ENCODE measurements around the gene SGCG. TPM values are rescaled to one million over a fixed set of nuclear protein-coding genes. Genes with fewer than 3 reads are reported as not detected.
A peak's percentile ranks its signal among the peaks of the same experiment; 100 is the strongest.
"Not testable (repeated sequence)": the region's sequence is repeated elsewhere in the genome, so short reads cannot be mapped to it uniquely, and the experiment has no call there.

Gene SGCG
- total RNA-seq, 1 experiment from 2014 or later, result not detected

DNA sequence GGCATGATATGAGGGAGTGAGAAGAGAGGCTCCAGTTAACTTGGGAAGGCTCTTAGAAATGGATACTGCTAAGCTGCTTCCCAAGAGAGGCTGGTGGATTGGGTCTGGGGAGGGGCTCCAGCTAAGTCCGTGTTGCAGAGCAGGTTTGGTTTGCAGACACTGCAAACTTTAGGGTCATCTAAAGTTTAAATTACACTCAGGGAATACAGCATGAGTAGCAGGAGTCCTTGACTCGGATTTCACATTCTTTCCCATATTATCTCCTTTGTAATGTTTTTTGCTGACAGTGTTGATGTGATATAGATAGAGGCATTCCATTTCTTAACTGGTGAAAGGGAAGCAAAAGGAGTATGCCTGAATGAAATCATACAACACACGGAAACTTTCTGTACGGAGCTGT, 31.9 kb downstream of the SGCG start:
- no peak for DNase-seq (ENCODE audit: low spot score)

DNA sequence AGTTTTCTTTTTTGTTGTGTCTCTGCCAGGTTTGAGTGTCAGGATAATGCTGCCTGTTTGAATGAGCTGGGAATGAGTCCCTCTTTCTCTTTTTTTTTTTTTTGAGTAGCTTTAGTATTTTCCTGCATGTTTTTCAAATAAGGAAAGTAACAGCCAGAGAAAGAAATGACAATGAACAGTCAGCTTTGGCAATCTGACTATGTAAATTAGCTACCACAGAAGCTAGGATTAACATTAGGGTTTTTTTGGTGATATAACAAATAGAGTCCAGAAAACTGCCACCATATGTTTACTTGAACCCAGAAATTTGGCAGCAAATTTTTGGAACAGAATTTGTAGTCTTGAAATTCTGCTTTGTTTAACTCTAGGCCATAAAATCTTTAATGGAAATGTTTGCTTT, 50.5 kb downstream of the SGCG start:
- no peak for DNase-seq (ENCODE audit: low spot score)

- DNase-seq (ENCODE audit: low spot score), result no peak
These were observed 55.2 kb downstream of the SGCG start for GRCh38 chr13:23235994-23236393.

GRCh38 chr13:23243066-23243465, 62.3 kb downstream of the SGCG start:
- DNase-seq (ENCODE audit: low spot score), result no peak

DNA sequence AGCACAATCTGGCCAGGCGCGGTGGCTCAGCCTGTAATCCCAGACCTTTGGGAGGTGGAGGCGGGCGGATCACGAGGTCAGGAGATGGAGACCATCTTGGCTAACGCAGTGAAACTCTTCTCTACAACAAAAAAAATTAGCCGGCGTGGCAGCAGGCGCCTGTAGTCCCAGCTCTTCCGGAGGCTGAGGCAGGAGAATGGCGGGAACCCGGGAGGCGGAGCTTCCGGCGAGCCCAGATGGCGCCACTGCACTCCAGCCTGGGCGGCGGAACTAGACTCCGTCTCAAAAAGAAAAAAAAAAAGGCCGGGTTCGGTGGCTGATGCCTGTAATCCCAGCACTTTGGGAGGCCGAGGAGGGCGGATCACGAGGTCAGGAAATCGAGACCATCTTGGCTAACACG, 67.6 kb downstream of the SGCG start:
- DNase-seq (ENCODE audit: low spot score), result not testable (repeated sequence)

GRCh38 chr13:23254506-23254905, 73.7 kb downstream of the SGCG start:
- no peak for DNase-seq (ENCODE audit: low spot score)

DNA sequence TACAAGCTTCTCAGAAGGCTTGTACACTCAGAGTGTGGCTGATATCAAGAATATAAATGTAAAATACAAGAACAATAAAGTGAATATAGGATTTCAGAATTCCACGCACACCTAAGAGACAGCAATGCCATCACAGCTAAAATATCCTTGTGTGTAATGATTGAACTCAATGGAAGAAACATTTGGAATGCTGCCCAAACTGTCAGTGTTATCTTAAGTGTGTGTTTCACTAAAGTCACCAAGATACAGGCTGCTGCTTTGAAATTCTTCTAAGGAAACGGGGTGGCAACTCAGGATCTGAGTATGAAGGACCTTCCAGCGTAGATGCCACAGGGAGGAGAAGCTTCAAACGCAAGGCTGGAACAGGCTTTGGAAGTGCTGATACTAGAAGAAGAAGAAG, 86.8 kb downstream of the SGCG start:
- no peak for DNase-seq (ENCODE audit: low spot score)

- no peak for DNase-seq (ENCODE audit: low spot score)
These were observed 87.7 kb downstream of the SGCG start for GRCh38 chr13:23268441-23268840.

DNA sequence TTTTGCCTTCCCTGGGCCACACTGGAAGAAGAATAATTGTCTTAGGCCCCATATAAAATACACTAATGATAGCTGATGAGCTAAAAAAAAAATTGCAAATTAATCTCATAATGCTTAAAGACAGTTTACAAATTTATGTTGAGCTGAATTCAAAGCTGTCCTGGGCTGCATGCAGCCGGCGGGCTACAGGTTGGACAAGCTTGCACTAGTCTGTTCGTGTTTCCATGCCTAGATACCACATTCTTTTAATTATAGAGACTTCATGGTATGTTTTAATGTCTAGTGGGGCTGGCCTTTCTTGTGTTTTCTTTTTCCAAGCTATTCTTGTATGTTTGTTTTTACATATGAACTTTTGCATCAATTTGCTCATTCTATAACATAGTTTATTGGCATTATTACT, 90.6 kb downstream of the SGCG start:
- no peak for DNase-seq (ENCODE audit: low spot score)

DNA sequence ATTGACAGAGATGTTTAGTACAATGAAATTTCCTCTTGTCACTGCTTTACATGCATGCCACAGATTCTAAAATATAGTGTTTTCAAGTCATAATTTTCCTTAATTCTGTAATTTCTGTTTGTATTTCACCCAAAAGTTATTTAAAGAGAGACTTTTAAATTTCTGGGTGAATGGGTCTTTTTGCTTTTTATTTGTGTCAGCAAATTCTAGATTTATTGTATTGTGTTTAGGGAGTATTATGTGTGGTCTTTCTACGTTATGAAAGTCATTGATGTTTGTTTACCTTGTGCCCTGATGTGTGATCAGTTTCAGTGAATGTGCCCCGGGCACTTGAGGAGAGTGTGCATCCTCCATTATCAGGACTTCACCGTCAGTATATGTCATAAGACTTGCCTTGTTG, 92.7 kb downstream of the SGCG start:
- no peak for DNase-seq (ENCODE audit: low spot score)

DNA sequence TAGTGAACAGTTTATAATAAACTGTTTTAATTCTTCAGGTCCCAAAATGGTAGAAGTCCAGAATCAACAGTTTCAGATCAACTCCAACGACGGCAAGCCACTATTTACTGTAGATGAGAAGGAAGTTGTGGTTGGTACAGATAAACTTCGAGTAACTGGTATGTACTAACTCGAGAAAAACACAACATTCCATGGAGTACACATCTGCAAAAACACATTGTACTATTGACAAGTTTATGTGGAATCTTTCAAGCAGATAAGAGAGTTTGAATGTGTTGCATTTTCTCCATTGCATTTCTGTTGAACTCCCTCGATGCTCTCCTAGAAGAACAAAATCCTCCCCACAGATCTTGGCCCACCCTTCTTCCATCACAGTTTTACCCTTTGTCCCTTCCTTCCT, 98.5 kb downstream of the SGCG start:
- DNase-seq (ENCODE audit: low spot score), result no peak

- DNase-seq (ENCODE audit: low spot score), result no peak
These were observed 107.8 kb downstream of the SGCG start for GRCh38 chr13:23288564-23288963.

DNA sequence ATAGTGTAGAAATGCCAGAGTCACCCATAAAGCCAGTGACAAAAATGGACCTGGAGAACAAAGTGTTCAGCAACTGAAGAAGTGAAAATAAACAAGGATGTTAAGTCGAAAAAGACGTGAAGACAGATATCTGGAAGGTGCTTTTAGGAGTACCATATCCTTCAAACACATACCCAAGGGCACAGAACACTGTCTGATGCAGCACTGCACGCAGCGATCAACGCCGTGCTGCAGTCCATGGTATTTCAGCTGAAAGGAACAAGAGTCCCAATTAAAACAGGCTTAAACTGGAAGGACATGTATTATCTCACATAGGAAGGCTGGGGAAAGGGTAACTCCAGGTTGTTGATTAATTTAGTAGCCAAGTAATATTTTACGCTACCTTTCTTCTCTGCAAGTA, 108.2 kb downstream of the SGCG start:
- DNase-seq (ENCODE audit: low spot score), result no peak

DNA sequence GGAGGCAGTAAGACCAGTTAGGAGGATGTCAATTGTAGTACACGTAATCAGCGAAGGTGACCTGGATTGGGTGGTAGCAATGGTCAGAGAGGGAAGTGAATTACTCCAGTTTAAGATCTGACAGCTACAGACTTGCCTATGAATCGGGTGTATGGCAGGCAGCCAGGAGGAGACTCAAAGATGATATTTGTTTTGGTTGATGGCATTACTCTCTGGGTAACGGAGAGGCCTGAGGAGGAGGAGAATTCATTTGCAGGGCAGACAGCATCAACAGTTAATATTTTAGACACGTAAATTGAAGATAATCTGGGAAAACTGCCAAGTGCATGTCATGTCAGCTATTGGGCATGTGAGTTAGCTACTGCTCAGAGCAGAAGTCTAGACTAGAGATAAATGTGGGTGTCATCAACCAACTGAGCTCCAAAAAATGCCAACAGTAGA, 109.2 kb downstream of the SGCG start:
- DNase-seq (ENCODE audit: low spot score), result peak; percentile 4

DNA sequence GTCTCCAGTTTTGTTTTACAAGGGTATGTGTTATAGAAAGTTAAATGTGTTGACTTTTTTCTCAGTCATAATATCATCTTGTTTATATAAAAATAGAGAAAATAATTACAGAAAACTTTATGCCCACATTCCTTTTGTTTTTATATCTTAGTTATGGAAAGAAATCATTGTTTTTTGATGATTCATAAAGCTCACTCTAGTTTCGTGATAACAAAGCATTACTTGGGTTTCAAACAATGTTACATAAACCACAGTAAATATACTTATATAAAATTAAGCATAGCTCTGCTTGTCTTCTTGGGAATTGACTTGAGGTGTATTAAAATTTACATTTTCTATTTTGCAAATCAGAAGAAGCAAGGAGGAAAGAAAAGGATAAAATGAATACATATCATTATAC, 111.8 kb downstream of the SGCG start:
- DNase-seq (ENCODE audit: low spot score), result no peak

GRCh38 chr13:23314837-23315236, 134.1 kb downstream of the SGCG start:
- DNase-seq (ENCODE audit: low spot score), result not testable (repeated sequence)

DNA sequence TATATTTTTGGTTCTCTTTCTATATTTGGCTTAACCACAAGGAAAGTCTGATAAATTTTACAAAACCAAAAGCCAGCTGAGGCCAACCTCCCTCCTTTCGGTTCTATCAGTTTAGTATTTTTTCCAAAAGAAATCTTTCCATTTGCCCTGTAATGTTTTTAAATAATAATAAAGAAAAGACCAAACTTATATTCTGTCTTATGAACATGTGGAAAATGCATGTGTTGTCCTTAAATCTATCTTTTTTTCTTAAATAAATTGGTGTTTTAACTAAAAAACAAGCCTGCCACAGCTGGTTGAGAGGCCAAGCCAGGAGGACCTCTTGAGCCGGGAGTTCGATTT, 139.1 kb downstream of the SGCG start:
- no peak for DNase-seq (ENCODE audit: low spot score)

- no peak for DNase-seq (ENCODE audit: low spot score)
These were observed 140.3 kb downstream of the SGCG start for GRCh38 chr13:23320926-23321534.

DNA sequence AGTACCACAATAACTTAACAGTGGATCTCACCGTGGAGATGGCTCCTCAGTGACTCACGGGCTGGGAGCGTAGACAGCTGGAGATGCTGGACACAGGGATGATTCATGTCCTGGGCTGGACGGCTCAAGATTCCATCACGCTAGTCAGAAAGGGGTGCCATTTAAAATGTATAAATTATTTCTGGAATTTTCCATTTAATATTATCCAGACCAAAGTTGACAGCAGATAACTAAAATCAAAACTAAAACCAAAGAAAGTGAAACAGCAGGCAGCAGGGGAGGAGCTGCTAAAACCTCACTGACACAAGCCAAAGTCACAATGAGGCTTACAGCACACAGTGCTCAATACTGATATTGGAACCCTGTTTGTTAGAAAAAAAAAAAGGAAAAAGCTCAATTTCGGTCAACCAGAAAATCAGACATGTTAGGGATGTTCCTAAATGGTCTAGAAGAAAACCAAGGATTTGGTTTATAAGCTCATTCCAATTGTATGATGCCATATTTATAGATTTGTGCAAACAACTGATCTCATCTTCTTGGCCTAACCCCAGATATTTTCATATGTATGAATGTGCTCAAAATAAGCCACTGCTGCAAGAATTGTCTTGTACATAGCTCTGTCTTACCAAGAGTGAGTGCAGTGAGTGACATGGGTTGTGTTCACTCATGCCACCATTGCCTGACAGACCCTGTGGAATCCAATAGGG, 140.9 kb downstream of the SGCG start:
- DNase-seq (ENCODE audit: low spot score), result peak; percentile 84

- no peak for DNase-seq (ENCODE audit: low spot score)
These were observed 141.9 kb downstream of the SGCG start for GRCh38 chr13:23322353-23323336.

- DNase-seq (ENCODE audit: low spot score), result no peak
These were observed 143.3 kb downstream of the SGCG start for GRCh38 chr13:23323946-23324709.

- DNase-seq (ENCODE audit: low spot score), result no peak
These were observed 144.4 kb downstream of the SGCG start for GRCh38 chr13:23325191-23325590.
